Cardiac muscle cell (in vitro differentiated cells and primary cell): Measurements from ENCODE around the gene IVL. TPM values are rescaled to one million over a fixed set of nuclear protein-coding genes. Genes with fewer than 3 reads are reported as not detected.

Experiments used
- DNase-seq, 2 donors: peaks; one replicate each; pipeline versions ENCODE4 v3.0.0 to v3.0.0-alpha.2; 2010 to 2017; ENCODE audit warnings: low read depth in 1 of 2, low spot score in 1 of 2
- H3K27ac ChIP-seq: fragments of 200-600 bp; sonication (generic); 2 replicates; pipeline ENCODE4 v1.5.1; 2016
- H3K27me3 ChIP-seq: fragments of 200-600 bp; sonication (generic); 2 replicates; pipeline ENCODE4 v1.6.0; 2016; ENCODE audit warnings: control low read depth
- H3K36me3 ChIP-seq: fragments of 200-600 bp; sonication (generic); 2 replicates; pipeline ENCODE4 v1.5.1; 2016; ENCODE audit warnings: control low read depth
- H3K4me1 ChIP-seq: fragments of 200-600 bp; sonication (generic); 2 replicates; pipeline ENCODE4 v1.8.1; 2017; ENCODE audit warnings: low read depth, mild to moderate bottlenecking, mixed run types
- H3K4me3 ChIP-seq: fragments of 200-600 bp; sonication (generic); 2 replicates; pipeline ENCODE4 v1.5.1; 2016; ENCODE audit warnings: mild to moderate bottlenecking
- H3K9me3 ChIP-seq: fragments of 200-600 bp; sonication (generic); 2 replicates; pipeline ENCODE4 v1.5.1; 2017; ENCODE audit warnings: low read depth, mild to moderate bottlenecking, control low read depth
- polyA plus RNA-seq: library from polyadenylated mRNA; unstranded; fragments of >200 nt; fragmentation: Nextera tagmentation; extraction: Ambion mirVana; gene quantifications from 2 replicates; pipeline ENCODE4 v1.2.1, GENCODE V29; 2016
- total RNA-seq: library from RNA; depleted of rRNA; stranded (reverse); fragments of >200 nt; gene quantifications from 2 replicates; pipeline ENCODE4 v1.2.3, GENCODE V29; 2016
- TF ChIP-seq, protein P1 (sequence below): IDR thresholded peaks from 2 replicates; pipeline ENCODE4 v1.5.1; 2012; ENCODE audit warnings: low read depth, mild to moderate bottlenecking, low read length

Gene IVL
- total and polyA plus RNA-seq, 2 experiments from 2014 or later, result not detected

GRCh38 chr1:152888126-152888525 is 20.2 kb upstream of the IVL start:
- Histone ChIP-seq H3K27ac (no peak overlapping the region), H3K36me3 (no peaks in the 10 kb centered on the region), H3K9me3 (no peaks in the 10 kb centered on the region), H3K27me3 (no peaks in the 10 kb centered on the region), H3K4me3 (no peak overlapping the region), H3K4me1 (no peaks in the 10 kb centered on the region)
- TF ChIP-seq, protein P1, sequence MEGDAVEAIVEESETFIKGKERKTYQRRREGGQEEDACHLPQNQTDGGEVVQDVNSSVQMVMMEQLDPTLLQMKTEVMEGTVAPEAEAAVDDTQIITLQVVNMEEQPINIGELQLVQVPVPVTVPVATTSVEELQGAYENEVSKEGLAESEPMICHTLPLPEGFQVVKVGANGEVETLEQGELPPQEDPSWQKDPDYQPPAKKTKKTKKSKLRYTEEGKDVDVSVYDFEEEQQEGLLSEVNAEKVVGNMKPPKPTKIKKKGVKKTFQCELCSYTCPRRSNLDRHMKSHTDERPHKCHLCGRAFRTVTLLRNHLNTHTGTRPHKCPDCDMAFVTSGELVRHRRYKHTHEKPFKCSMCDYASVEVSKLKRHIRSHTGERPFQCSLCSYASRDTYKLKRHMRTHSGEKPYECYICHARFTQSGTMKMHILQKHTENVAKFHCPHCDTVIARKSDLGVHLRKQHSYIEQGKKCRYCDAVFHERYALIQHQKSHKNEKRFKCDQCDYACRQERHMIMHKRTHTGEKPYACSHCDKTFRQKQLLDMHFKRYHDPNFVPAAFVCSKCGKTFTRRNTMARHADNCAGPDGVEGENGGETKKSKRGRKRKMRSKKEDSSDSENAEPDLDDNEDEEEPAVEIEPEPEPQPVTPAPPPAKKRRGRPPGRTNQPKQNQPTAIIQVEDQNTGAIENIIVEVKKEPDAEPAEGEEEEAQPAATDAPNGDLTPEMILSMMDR, result no peak
- DNase-seq, result no peak

- no peak overlapping the region for H3K4me3 ChIP-seq
- H3K27ac ChIP-seq, result no peak overlapping the region
- H3K4me1 ChIP-seq, result no peaks in the 10 kb centered on the region
- TF ChIP-seq, protein P1, result no peak
- H3K36me3 ChIP-seq, result no peaks in the 10 kb centered on the region
- no peaks in the 10 kb centered on the region for H3K27me3 ChIP-seq
- no peak for DNase-seq
- H3K9me3 ChIP-seq, result no peaks in the 10 kb centered on the region
Measured at GRCh38 chr1:152899027-152899426, 9.3 kb upstream of the IVL start.

DNA sequence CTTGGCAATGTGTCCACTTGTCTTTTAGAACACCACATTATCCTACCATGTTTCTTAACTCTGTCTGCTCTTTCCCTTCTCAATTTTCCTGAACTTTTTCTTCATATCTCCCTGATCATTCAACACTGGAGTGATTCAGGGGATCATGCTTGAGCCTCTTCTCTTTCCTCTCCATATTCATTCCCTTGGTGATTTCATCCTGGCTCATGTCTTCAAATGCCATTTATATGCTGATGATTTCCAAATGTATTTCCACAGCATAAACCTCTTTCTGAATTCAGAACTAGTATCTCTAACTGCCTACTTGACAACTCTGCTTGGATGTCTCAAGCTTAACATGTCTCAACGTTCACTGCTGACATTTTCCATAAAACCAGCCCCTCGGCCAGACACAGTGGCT is 8.5 kb upstream of the IVL start:
- Histone ChIP-seq H3K27ac (no peak overlapping the region), H3K27me3 (no peaks in the 10 kb centered on the region), H3K9me3 (no peaks in the 10 kb centered on the region), H3K4me3 (no peak overlapping the region), H3K4me1 (no peaks in the 10 kb centered on the region), H3K36me3 (no peaks in the 10 kb centered on the region)
- no peak for DNase-seq
- TF ChIP-seq, protein P1, result no peak

DNA sequence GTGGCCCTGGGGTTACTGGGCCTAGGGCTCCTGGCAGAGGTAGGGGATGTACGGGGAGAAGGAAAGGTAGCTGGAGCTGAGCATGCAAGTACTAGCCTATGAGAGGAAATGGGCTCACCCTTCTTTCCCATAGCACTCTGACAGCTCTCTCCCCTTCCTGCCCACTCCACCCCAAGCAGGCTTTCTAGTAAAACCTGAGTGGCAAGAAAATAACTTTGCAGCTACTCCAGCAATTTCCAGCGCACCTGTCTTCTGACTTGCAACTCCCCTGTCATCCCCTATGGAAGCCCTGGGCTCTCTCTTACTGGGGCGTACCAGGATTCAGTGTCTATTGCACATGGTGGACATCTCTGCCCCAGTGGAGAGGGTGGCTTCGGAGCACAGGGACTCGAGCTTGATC is 6.7 kb upstream of the IVL start:
- no peak overlapping the region for H3K27ac ChIP-seq
- H3K4me3 ChIP-seq, result no peak overlapping the region
- no peaks in the 10 kb centered on the region for H3K9me3 ChIP-seq
- no peaks in the 10 kb centered on the region for H3K27me3 ChIP-seq
- H3K4me1 ChIP-seq, result no peaks in the 10 kb centered on the region
- TF ChIP-seq, protein P1, result no peak
- H3K36me3 ChIP-seq, result no peaks in the 10 kb centered on the region
- no peak for DNase-seq

- H3K36me3 ChIP-seq, result no peaks in the 10 kb centered on the region
- H3K9me3 ChIP-seq, result no peaks in the 10 kb centered on the region
- TF ChIP-seq, protein P1, result no peak
Measured at GRCh38 chr1:152902636-152903035, 5.7 kb upstream of the IVL start.

More at GRCh38 chr1:152902636-152903035, 5.7 kb upstream of the IVL start:
- DNase-seq, result no peak
- H3K4me3 ChIP-seq, result no peak overlapping the region
- no peaks in the 10 kb centered on the region for H3K27me3 ChIP-seq
- H3K4me1 ChIP-seq, result no peaks in the 10 kb centered on the region
- H3K27ac ChIP-seq, result no peak overlapping the region
